Testis (tissue), 3 donors: ENCODE data around the gene STAG1. TPM values are rescaled to one million over a fixed set of nuclear protein-coding genes. Genes with fewer than 3 reads are reported as not detected.

Experiments
- DNase-seq: peaks from one replicate; pipeline ENCODE4 v3.0.0-alpha.2; 2019
- H3K27ac ChIP-seq, 2 donors: fragments of 200-600 bp; sonication (generic); one replicate each; pipeline ENCODE4 v1.5.1; 2019
- H3K27me3 ChIP-seq: fragments of 200-600 bp; sonication (generic); one replicate; pipeline ENCODE4 v1.5.1; 2019
- H3K36me3 ChIP-seq: fragments of 200-600 bp; sonication (generic); one replicate; pipeline ENCODE4 v1.5.1; 2017; ENCODE audit warnings: low read depth; ENCODE audit errors: missing control alignments
- H3K4me1 ChIP-seq: fragments of 200-600 bp; sonication (generic); one replicate; pipeline ENCODE4 v1.5.1; 2019
- H3K4me3 ChIP-seq, 2 donors: fragments of 200-600 bp; sonication (generic); one replicate each; pipeline ENCODE4 v1.5.1; 2017 to 2019
- H3K9me3 ChIP-seq: fragments of 200-600 bp; sonication (generic); one replicate; pipeline ENCODE4 v1.5.1; 2017
- POLR2A ChIP-seq: fragments of 450-650 bp; IDR thresholded peaks from one replicate; pipeline ENCODE4 v1.6.1; 2017; ENCODE audit warnings: antibody characterized with exemption, mild to moderate bottlenecking, moderate library complexity
- WGBS, 2 donors: methylation state at CpG; one replicate each; pipeline ENCODE4 v1.1.5; 2018; 5-methylcytosine and 5-hydroxymethylcytosine counted together
- intact Hi-C: fragments of 100-400 bp; cut with DNase I; formaldehyde crosslinking; loops from one replicate; pipeline ENCODE4 v1.15.1; 2023; ENCODE audit warnings: low total_unique reads
- polyA plus RNA-seq: library from polyadenylated mRNA; stranded (reverse); fragments of 350-450 nt; fragmentation: Illumina TruSeq; extraction: RNeasy Lipid Tissue Mini Kit (QIAGEN cat#74804); gene quantifications from one replicate; pipeline ENCODE4 v1.2.3, GENCODE V29; 2014; ENCODE audit warnings: low read depth, low replicate concordance; ENCODE audit not compliant: insufficient read depth
- total RNA-seq, 2 donors: library from RNA; depleted of rRNA; stranded (reverse); fragments of >200 nt; gene quantifications; one replicate each; pipeline ENCODE4 v1.2.3, GENCODE V29; 2016
- TF ChIP-seq, protein P1 (sequence below), 3 experiments: fragments of 450-650 bp in 2 of 3; fragments of 200-600 bp in 1 of 3; sonication (generic) in 1 of 3; IDR thresholded peaks; one replicate each; pipeline ENCODE4 v1.5.1; 2016 to 2019; ENCODE audit warnings: antibody characterized with exemption in 3 of 3, mild to moderate bottlenecking in 2 of 3, moderate library complexity in 1 of 3

Gene STAG1
- total and polyA plus RNA-seq, 3 donors from 2014 or later = 14.3 to 45.3 (median 40.2) TPM

DNA sequence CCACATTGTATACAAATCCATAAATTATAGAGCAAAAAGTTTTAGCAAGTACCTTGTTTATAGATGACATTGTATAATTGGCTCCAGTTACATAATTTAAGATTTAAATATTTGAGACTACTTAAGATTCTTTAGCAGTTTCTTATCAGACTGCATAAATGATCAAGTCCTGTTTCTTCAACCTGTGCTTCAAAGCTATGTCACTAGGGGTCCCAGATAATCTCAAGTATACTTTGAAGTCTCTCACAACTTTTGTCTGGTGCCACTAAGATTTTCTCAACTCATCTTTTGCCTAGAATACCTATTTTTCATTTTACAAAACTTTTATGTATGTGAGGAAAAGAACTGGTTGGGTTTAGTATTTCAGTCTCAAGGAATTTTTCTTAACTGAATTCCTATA lies 205.5 kb downstream of the STAG1 start:
- no peak for DNase-seq
- Histone ChIP-seq H3K4me1 (no peaks in the 10 kb centered on the region), H3K36me3 (no peaks in the 10 kb centered on the region), H3K9me3 (no peaks in the 10 kb centered on the region), H3K27me3 (no peaks in the 10 kb centered on the region), H3K27ac (no peak overlapping the region), H3K4me3 (no peak overlapping the region)
- intact Hi-C loops = no loop called here
- TF ChIP-seq, protein P1, sequence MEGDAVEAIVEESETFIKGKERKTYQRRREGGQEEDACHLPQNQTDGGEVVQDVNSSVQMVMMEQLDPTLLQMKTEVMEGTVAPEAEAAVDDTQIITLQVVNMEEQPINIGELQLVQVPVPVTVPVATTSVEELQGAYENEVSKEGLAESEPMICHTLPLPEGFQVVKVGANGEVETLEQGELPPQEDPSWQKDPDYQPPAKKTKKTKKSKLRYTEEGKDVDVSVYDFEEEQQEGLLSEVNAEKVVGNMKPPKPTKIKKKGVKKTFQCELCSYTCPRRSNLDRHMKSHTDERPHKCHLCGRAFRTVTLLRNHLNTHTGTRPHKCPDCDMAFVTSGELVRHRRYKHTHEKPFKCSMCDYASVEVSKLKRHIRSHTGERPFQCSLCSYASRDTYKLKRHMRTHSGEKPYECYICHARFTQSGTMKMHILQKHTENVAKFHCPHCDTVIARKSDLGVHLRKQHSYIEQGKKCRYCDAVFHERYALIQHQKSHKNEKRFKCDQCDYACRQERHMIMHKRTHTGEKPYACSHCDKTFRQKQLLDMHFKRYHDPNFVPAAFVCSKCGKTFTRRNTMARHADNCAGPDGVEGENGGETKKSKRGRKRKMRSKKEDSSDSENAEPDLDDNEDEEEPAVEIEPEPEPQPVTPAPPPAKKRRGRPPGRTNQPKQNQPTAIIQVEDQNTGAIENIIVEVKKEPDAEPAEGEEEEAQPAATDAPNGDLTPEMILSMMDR (IDR thresholded peaks at IDR 0.05) = no peak
- TF ChIP-seq POLR2A = no peak

DNA sequence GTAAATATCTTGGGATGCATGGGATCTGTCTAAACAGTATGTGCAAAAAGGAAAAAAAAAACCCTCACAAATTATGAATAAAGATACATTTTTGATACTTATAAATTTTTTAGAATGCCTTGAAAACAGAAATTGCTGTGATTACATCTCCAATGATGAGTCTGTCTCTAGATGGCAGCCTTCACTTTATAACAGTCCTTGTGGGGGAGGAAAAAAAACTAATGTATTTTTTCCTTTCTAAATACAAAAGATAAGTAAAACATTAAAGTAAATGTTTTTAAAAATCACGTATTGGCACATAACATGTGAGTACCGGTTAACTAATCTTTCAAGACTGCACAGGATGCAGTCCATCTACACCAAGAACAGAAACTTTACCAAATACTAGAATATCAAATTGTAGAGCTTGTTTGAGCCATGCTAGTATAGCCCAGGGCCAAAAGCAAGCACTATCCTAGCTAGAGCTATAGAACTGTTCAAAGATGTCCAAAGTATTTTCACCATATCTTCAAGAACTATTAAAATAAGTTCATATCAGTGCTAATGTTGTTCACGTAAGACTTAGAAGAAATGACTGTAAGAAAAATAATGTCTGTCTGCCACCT lies 206.4 kb downstream of the STAG1 start:
- no peaks in the 10 kb centered on the region for H3K9me3 ChIP-seq
- H3K36me3 ChIP-seq = no peaks in the 10 kb centered on the region
- no peak overlapping the region for H3K27ac ChIP-seq
- no peaks in the 10 kb centered on the region for H3K4me1 ChIP-seq
- 51 to 70% methylated on average over 3 of the region's 3 CpGs for WGBS, 2 donors
- H3K27me3 ChIP-seq = no peaks in the 10 kb centered on the region
- TF ChIP-seq, protein P1 (IDR thresholded peaks at IDR 0.05) = no peak
- no peak for TF ChIP-seq POLR2A
- no peak overlapping the region for H3K4me3 ChIP-seq
- DNase-seq = no peak
- intact Hi-C loops = no loop called here

DNA sequence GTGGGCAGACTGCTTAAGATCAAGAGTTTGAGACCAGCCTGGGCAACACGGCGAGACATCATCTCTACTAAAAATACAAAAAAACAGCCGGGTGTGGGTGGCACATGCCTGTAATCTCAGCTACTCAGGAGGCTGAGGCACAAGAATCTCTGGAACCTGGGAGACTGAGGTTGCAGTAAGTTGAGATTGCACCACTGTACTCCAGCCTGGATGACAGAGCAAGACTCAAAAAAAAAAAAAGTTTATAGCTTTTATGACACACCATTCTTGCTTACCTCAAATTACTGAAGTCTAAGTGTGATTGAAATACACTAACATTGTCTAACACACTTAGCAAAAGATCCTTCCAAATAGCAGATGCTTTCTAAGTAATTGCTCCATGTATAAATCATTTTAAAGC lies 207.6 kb downstream of the STAG1 start:
- DNase-seq = no peak
- Histone ChIP-seq H3K36me3 (no peaks in the 10 kb centered on the region), H3K27me3 (no peaks in the 10 kb centered on the region), H3K9me3 (no peaks in the 10 kb centered on the region), H3K4me3 (no peak overlapping the region), H3K4me1 (no peaks in the 10 kb centered on the region), H3K27ac (no peak overlapping the region)
- TF ChIP-seq POLR2A = no peak
- TF ChIP-seq, protein P1 (IDR thresholded peaks at IDR 0.05) = no peak
- 94 to 95% methylated on average over 3 of the region's 3 CpGs for WGBS, 2 donors
- intact Hi-C loops = no loop called here

DNA sequence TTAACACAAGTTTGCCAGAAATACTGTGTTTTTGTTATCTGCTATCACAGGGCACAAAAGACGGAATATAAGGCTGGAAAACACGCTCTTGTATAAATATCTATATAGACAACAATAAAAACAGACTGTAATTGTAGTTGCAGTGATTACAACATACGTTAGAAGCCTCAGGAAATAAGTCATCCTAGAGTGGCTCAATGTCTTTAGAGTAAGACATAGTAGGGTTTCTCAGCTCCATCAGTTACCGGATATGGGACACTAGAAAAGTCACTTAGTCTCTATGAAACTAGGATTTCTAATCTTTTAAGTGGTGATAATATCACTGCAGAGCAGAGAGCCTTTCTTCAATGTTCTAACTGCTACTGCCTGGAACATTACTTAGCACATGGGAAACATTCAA lies 208.8 kb downstream of the STAG1 start:
- Histone ChIP-seq H3K9me3 (no peaks in the 10 kb centered on the region), H3K27me3 (no peaks in the 10 kb centered on the region), H3K36me3 (no peaks in the 10 kb centered on the region), H3K4me1 (no peaks in the 10 kb centered on the region), H3K4me3 (no peak overlapping the region), H3K27ac (no peak overlapping the region)
- intact Hi-C loops = no loop called here
- 58 to 85% methylated on average over 4 of the region's 4 CpGs for WGBS, 2 donors
- DNase-seq = no peak
- no peak for TF ChIP-seq POLR2A
- TF ChIP-seq, protein P1 (IDR thresholded peaks at IDR 0.05) = no peak

DNA sequence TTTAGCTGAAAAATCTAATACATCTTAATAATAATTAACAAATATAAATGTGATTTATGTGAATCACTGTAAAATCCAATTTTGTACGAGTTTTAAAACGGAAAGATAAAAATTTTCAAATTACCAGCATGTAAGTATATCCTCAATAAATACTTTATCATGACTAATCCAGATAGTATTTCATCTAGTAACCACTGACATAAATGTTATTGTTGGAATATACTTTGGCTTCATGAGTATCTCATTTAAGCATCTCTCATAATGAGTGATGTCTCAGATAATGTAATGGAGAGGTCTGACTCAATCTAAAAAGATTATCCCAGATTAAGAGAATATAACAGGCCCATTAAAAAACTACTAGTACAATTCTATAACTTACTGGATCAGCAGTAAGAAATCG lies 216.3 kb downstream of the STAG1 start:
- H3K27ac ChIP-seq = no peak overlapping the region
- no peaks in the 10 kb centered on the region for H3K36me3 ChIP-seq
- no peaks in the 10 kb centered on the region for H3K27me3 ChIP-seq
- TF ChIP-seq, protein P1 (IDR thresholded peaks at IDR 0.05) = no peak
- TF ChIP-seq POLR2A = no peak
- H3K4me3 ChIP-seq = no peak overlapping the region
- H3K4me1 ChIP-seq = no peaks in the 10 kb centered on the region
- intact Hi-C loops = no loop called here
- WGBS, 2 donors = 96% methylated on average over 3 of the region's 3 CpGs
- no peaks in the 10 kb centered on the region for H3K9me3 ChIP-seq
- DNase-seq = no peak
